Epithelial cell of proximal tubule (primary cell): ENCODE measurements around the gene ABHD8. TPM values are rescaled to one million over a fixed set of nuclear protein-coding genes. Genes with fewer than 3 reads are reported as not detected.

ENCODE experiments used
- DNase-seq: peaks from one replicate; pipeline ENCODE4 v3.0.0-alpha.2; 2011; ENCODE audit warnings: low read depth
- H3K4me3 ChIP-seq: 2 replicates; pipeline ENCODE4 v1.5.1; 2011; ENCODE audit warnings: low read depth, mild to moderate bottlenecking, low read length
- CTCF ChIP-seq: conservative IDR thresholded peaks from 2 replicates; pipeline ENCODE4 v1.5.1; 2012; ENCODE audit warnings: low read depth, mild to moderate bottlenecking, low read length
- total RNA-seq: library from RNA; depleted of rRNA; stranded (reverse); fragments of >200 nt; gene quantifications from 2 replicates; pipeline ENCODE4 v1.2.3, GENCODE V29; 2015

The ABHD8 gene
- total RNA-seq, 1 donor from 2014 or later = 10.3 TPM

- no peak for TF ChIP-seq CTCF
- peak within 1 kb of the TSS; percentile 81 for H3K4me3 ChIP-seq
- peak; percentile 99 for DNase-seq
Observed at GRCh38 chr19:17266975-17267788, 36.0 kb downstream of the ABHD8 start, which contains the start of gene BABAM1. TSS of gene BABAM1 (plus strand) at chr19:17267443. CDS start at chr19:17268807, 1,364 bp downstream.

- no peak overlapping the region for H3K4me3 ChIP-seq
- TF ChIP-seq CTCF = no peak
- no peak for DNase-seq
Observed at GRCh38 chr19:17266589-17266974, 36.6 kb downstream of the ABHD8 start.

- no peak overlapping the region for H3K4me3 ChIP-seq
- TF ChIP-seq CTCF = no peak
- no peak for DNase-seq
Observed at GRCh38 chr19:17266026-17266425, 37.2 kb downstream of the ABHD8 start.

- TF ChIP-seq CTCF = no peak
- no peak within 1 kb of the TSS for H3K4me3 ChIP-seq
- DNase-seq = no peak
Observed at GRCh38 chr19:17264641-17264979, 38.6 kb downstream of the ABHD8 start, which contains the start of gene USHBP1. TSS of gene USHBP1 (minus strand) at chr19:17264745. CDS start at chr19:17264299, 446 bp downstream.

GRCh38 chr19:17263712-17264640 is 39.2 kb downstream of the ABHD8 start:
- no peak for TF ChIP-seq CTCF
- no peak for DNase-seq
- H3K4me3 ChIP-seq = no peak overlapping the region

GRCh38 chr19:17262557-17262956 is 40.7 kb downstream of the ABHD8 start:
- TF ChIP-seq CTCF = no peak
- H3K4me3 ChIP-seq = no peak overlapping the region
- no peak for DNase-seq
